Heart left ventricle (tissue), 16 donors: ENCODE results near the gene GHR. TPM values are rescaled to one million over a fixed set of nuclear protein-coding genes. Genes with fewer than 3 reads are reported as not detected.

Experiments used
- ATAC-seq, 4 donors: fragments of 200-7000 bp; cut with Tn5 transposase; one replicate each; pipeline ENCODE4 v1.9.1; 2020 to 2022; ENCODE audit warnings: moderate library complexity in 4 of 4, mild to moderate bottlenecking in 3 of 4, moderate number of reproducible peaks in 1 of 4
- DNase-seq, 5 donors: peaks; one replicate each; pipeline ENCODE4 v3.0.0-alpha.2; 2020
- H3K27ac ChIP-seq, 12 donors: fragments of 200-600 bp; sonication (generic) in 4 of 12; one replicate each; pipeline versions ENCODE4 v1.5.0 to v1.8.0; 2016 to 2022; ENCODE audit warnings: mild to moderate bottlenecking in 2 of 12
- H3K27me3 ChIP-seq, 9 donors: fragments of 200-600 bp; sonication (generic) in 2 of 9; one replicate each; pipeline versions ENCODE4 v1.5.1 to v1.8.0; 2016 to 2022; ENCODE audit warnings: mild to moderate bottlenecking in 3 of 9
- H3K36me3 ChIP-seq, 9 donors: fragments of 200-600 bp; sonication (generic) in 2 of 9; one replicate each; pipeline versions ENCODE4 v1.5.0 to v1.8.0; 2018 to 2022; ENCODE audit warnings: mild to moderate bottlenecking in 2 of 9
- H3K4me1 ChIP-seq, 12 donors: fragments of 200-600 bp; sonication (generic) in 4 of 12; one replicate each; pipeline versions ENCODE4 v1.5.0 to v1.8.0; 2016 to 2022; ENCODE audit warnings: mild to moderate bottlenecking in 3 of 12
- H3K4me3 ChIP-seq, 12 donors: fragments of 200-600 bp; sonication (generic) in 4 of 12; one replicate each; pipeline versions ENCODE4 v1.5.0 to v1.8.0; 2017 to 2022; ENCODE audit warnings: mild to moderate bottlenecking in 9 of 12, moderate library complexity in 4 of 12
- H3K9me3 ChIP-seq, 12 donors: fragments of 200-600 bp; sonication (generic) in 4 of 12; one replicate each; pipeline versions ENCODE4 v1.5.0 to v1.8.0; 2016 to 2022; ENCODE audit warnings: mild to moderate bottlenecking in 1 of 12
- CTCF ChIP-seq, 12 donors: fragments of 200-600 bp; sonication (generic) in 4 of 12; IDR thresholded peaks; one replicate each; pipeline versions ENCODE4 v1.5.0 to v1.8.0; 2018 to 2022; ENCODE audit warnings: antibody characterized with exemption in 12 of 12, mild to moderate bottlenecking in 5 of 12
- POLR2A ChIP-seq, 2 donors: fragments of 450-650 bp; IDR thresholded peaks; one replicate each; pipeline ENCODE4 v1.6.1; 2017; ENCODE audit warnings: antibody characterized with exemption in 2 of 2, mild to moderate bottlenecking in 2 of 2, moderate library complexity in 2 of 2
- WGBS, 4 donors: extraction: QIAGEN DNeasy Blood & Tissue Kit in 2 of 4; methylation state at CpG; one replicate each; pipeline versions ENCODE4 v1.1.5 to v1.1.7; 2013 to 2018; 5-methylcytosine and 5-hydroxymethylcytosine counted together
- intact Hi-C, 10 donors: fragments of 100-400 bp; cut with DNase I; formaldehyde crosslinking; loops; one replicate each; pipeline versions ENCODE4 v1.11.1 to v1.14.2; 2022
- polyA plus RNA-seq, 2 donors: library from polyadenylated mRNA; stranded (reverse); fragments of 200-250 nt; gene quantifications; one replicate each; pipeline ENCODE4 v1.2.3, GENCODE V29; 2013
- total RNA-seq, 9 donors: library from RNA; depleted of rRNA in 2 of 9; stranded (reverse); fragments of >200 nt in 2 of 9; fragmentation: NEBNext Ultra II Directional in 3 of 9; extraction: Animal tissue kit (Norgen Biotek cat#: 25700) in 3 of 9; gene quantifications; one replicate each; pipeline versions ENCODE4 v1.1.0 to v1.2.4, GENCODE V29; 2016 to 2023
- donor health status: ischemic (EF 13 %, LVEDD 7.1; RV severe dilation, severe dysfunction).
- donor health status: healthy with polysubstance abuse.
- donor health status: DM: no; HTN: yes; CAD: no.
- donor health status: DM: no; HTN: no; CAD: no.
- donor health status: ischemic (EF 25% LVEDD 6.9; RV normal size, moderate dysfunction).
- donor health status: ischemic (EF 25% LVEDD 5.7; RV mildly dilated, moderate dysfunction).
- donor health status: healthy.
- donor health status: DM: yes; HTN: yes; CAD: no.
- donor health status: ischemic (EF 35%, LVEDD 5.7; RV mildly dilated, moderate dysfunction).
- donor health status: nonischemic (EF 11% LVEDD 7.7; RV severe dilation, severe dysfunction).
- donor health status: DM: yes; HTN: yes; CAD: no.
- donor health status: PGD.
- donor health status: ischemic (EF 29% LVEDD 5.4; RV normal size, mild dysfunction).
- donor health status: nonischemic (EF 23%, LVEDD 6.1; RV moderate dilation, normal function).

Gene GHR
- total and polyA plus RNA-seq, 11 donors = 3.4 to 23.2 (median 11.3) TPM

GRCh38 chr5:42768106-42768504 lies 344.9 kb downstream of the GHR start:
- intact Hi-C loops = loop anchor here (5.0 to 10.0 kb wide), 10 partner anchors 127 to 911 kb away; partner anchors contain the start of genes GHR (in 8 of the 10) and FBXO4 (in 3 of the 10)
- ATAC-seq = no peak
- TF ChIP-seq CTCF (IDR thresholded peaks at IDR 0.05) (no peak), POLR2A (IDR thresholded peaks at IDR 0.05) (no peak)

GRCh38 chr5:42770003-42770402 lies 346.8 kb downstream of the GHR start:
- Histone ChIP-seq H3K27me3 (no peaks in the 10 kb centered on the region), H3K9me3 (peaks cover 0 to 4% (median 0%) of the 10 kb centered on the region in 12 donors), H3K27ac (no peak overlapping the region), H3K36me3 (no peaks in the 10 kb centered on the region), H3K4me1 (peaks cover 0 to 4% (median 0%) of the 10 kb centered on the region in 12 donors), H3K4me3 (no peak overlapping the region)
- no peak for ATAC-seq
- intact Hi-C loops = loop anchor here in 4 of 10 donors (5.0 to 10.0 kb wide), 3 partner anchors 115 to 913 kb away; no protein-coding TSS in a partner anchor
- TF ChIP-seq CTCF (IDR thresholded peaks at IDR 0.05) = no peak
- TF ChIP-seq POLR2A (IDR thresholded peaks at IDR 0.05) = no peak
- no peak for DNase-seq

More at GRCh38 chr5:42768106-42768504, 344.9 kb downstream of the GHR start:
- no peaks in the 10 kb centered on the region for H3K36me3 ChIP-seq
- H3K27me3 ChIP-seq = no peaks in the 10 kb centered on the region
- peaks cover 0 to 4% (median 0%) of the 10 kb centered on the region in 12 donors for H3K9me3 ChIP-seq
- H3K4me1 ChIP-seq = peaks cover 0 to 4% (median 0%) of the 10 kb centered on the region in 12 donors
- DNase-seq = no peak
- H3K27ac ChIP-seq = no peak overlapping the region
- WGBS, 4 donors = 29 to 36% (median 32%) methylated on average over 1 of the region's 1 CpG
- H3K4me3 ChIP-seq = no peak overlapping the region
